Measurements from ENCODE around the gene SPAG17. TPM values are rescaled to one million over a fixed set of nuclear protein-coding genes. Genes with fewer than 3 reads are reported as not detected.

Gene SPAG17
- total and polyA plus RNA-seq, 2 donors from 2014 or later, result 8.7 to 10.4 TPM

- Histone ChIP-seq H3K9me3 (ENCODE audit: control insufficient read depth in 2 of 3, insufficient read depth in 1 of 3, low read length in 3 of 3) (no peaks in the 10 kb centered on the region), H3K4me3 (ENCODE audit: low read length in 3 of 3) (no peak overlapping the region), H3K9ac (ENCODE audit: low read length in 3 of 3) (no peak overlapping the region), H3K27me3 (ENCODE audit: control insufficient read depth, insufficient read depth, low read length) (no peaks in the 10 kb centered on the region), H3K36me3 (ENCODE audit: control insufficient read depth in 2 of 3, insufficient read depth in 3 of 3, low read length in 3 of 3) (no peaks in the 10 kb centered on the region), H3K4me1 (ENCODE audit: control insufficient read depth in 2 of 3, insufficient read depth in 2 of 3, low read depth in 1 of 3, low read length in 3 of 3) (no peaks in the 10 kb centered on the region), H3K27ac (ENCODE audit: low read depth in 2 of 2, low read length in 2 of 2) (no peak overlapping the region)
- DNase-seq (no peak), FAIRE-seq (no peak)
- no peak for TF ChIP-seq CTCF (IDR thresholded peaks at IDR 0.05; ENCODE audit: borderline replicate concordance, extremely low read depth, insufficient read depth)
- intact Hi-C loops (cut with DNase I), result no loop called here
Measured at GRCh38 chr1:118013938-118014337, 171.1 kb downstream of the SPAG17 start.

GRCh38 chr1:118013336-118013735 is 171.7 kb downstream of the SPAG17 start:
- no peak for TF ChIP-seq CTCF (IDR thresholded peaks at IDR 0.05; ENCODE audit: borderline replicate concordance, extremely low read depth, insufficient read depth)
- no peak for FAIRE-seq

GRCh38 chr1:118012515-118013124 is 172.4 kb downstream of the SPAG17 start:
- intact Hi-C loops (cut with DNase I), result no loop called here
- Histone ChIP-seq H3K9me3 (ENCODE audit: control insufficient read depth in 2 of 3, insufficient read depth in 1 of 3, low read length in 3 of 3) (no peaks in the 10 kb centered on the region), H3K27me3 (ENCODE audit: control insufficient read depth, insufficient read depth, low read length) (no peaks in the 10 kb centered on the region), H3K4me1 (ENCODE audit: control insufficient read depth in 2 of 3, insufficient read depth in 2 of 3, low read depth in 1 of 3, low read length in 3 of 3) (no peaks in the 10 kb centered on the region), H3K4me3 (ENCODE audit: low read length in 3 of 3) (no peak overlapping the region), H3K9ac (ENCODE audit: low read length in 3 of 3) (no peak overlapping the region), H3K27ac (ENCODE audit: low read depth in 2 of 2, low read length in 2 of 2) (no peak overlapping the region), H3K36me3 (ENCODE audit: control insufficient read depth in 2 of 3, insufficient read depth in 3 of 3, low read length in 3 of 3) (no peaks in the 10 kb centered on the region)
- FAIRE-seq (no peak), DNase-seq (peak in 1 of 5 donors; percentile 42)
- no peak for TF ChIP-seq CTCF (IDR thresholded peaks at IDR 0.05; ENCODE audit: borderline replicate concordance, extremely low read depth, insufficient read depth)

More at GRCh38 chr1:118013336-118013735, 171.7 kb downstream of the SPAG17 start:
- Histone ChIP-seq H3K9ac (ENCODE audit: low read length in 3 of 3) (no peak overlapping the region), H3K9me3 (ENCODE audit: control insufficient read depth in 2 of 3, insufficient read depth in 1 of 3, low read length in 3 of 3) (no peaks in the 10 kb centered on the region), H3K4me1 (ENCODE audit: control insufficient read depth in 2 of 3, insufficient read depth in 2 of 3, low read depth in 1 of 3, low read length in 3 of 3) (no peaks in the 10 kb centered on the region), H3K36me3 (ENCODE audit: control insufficient read depth in 2 of 3, insufficient read depth in 3 of 3, low read length in 3 of 3) (no peaks in the 10 kb centered on the region), H3K27ac (ENCODE audit: low read depth in 2 of 2, low read length in 2 of 2) (no peak overlapping the region), H3K27me3 (ENCODE audit: control insufficient read depth, insufficient read depth, low read length) (no peaks in the 10 kb centered on the region), H3K4me3 (ENCODE audit: low read length in 3 of 3) (no peak overlapping the region)
- intact Hi-C loops (cut with DNase I), result no loop called here
- no peak for DNase-seq

- Histone ChIP-seq H3K4me3 (ENCODE audit: low read length in 3 of 3) (no peak overlapping the region), H3K9me3 (ENCODE audit: control insufficient read depth in 2 of 3, insufficient read depth in 1 of 3, low read length in 3 of 3) (no peaks in the 10 kb centered on the region), H3K4me1 (ENCODE audit: control insufficient read depth in 2 of 3, insufficient read depth in 2 of 3, low read depth in 1 of 3, low read length in 3 of 3) (no peaks in the 10 kb centered on the region), H3K36me3 (ENCODE audit: control insufficient read depth in 2 of 3, insufficient read depth in 3 of 3, low read length in 3 of 3) (no peaks in the 10 kb centered on the region), H3K27ac (ENCODE audit: low read depth in 2 of 2, low read length in 2 of 2) (no peak overlapping the region), H3K9ac (ENCODE audit: low read length in 3 of 3) (no peak overlapping the region), H3K27me3 (ENCODE audit: control insufficient read depth, insufficient read depth, low read length) (no peaks in the 10 kb centered on the region)
- intact Hi-C loops (cut with DNase I), result no loop called here
- TF ChIP-seq CTCF (IDR thresholded peaks at IDR 0.05; ENCODE audit: borderline replicate concordance, extremely low read depth, insufficient read depth), result no peak
- DNase-seq (no peak), FAIRE-seq (no peak)
Measured at GRCh38 chr1:118008011-118008410, 177.0 kb downstream of the SPAG17 start.

Data from kidney (tissue), 14 donors.